Progenitor cell of endocrine pancreas (in vitro differentiated cells): Measurements from ENCODE around the gene LAMA2. TPM values are rescaled to one million over a fixed set of nuclear protein-coding genes. Genes with fewer than 3 reads are reported as not detected.

Source experiments
- DNase-seq: peaks from one replicate; pipeline ENCODE4 v3.0.0; 2021; ENCODE audit warnings: low spot score; ENCODE audit not compliant: unreplicated experiment
- H3K27ac Mint-ChIP-seq: 2 replicates; pipeline ENCODE4 v1.8.0; 2021; ENCODE audit warnings: mild to moderate bottlenecking, moderate library complexity, mixed read lengths
- H3K27me3 Mint-ChIP-seq: 2 replicates; pipeline ENCODE4 v1.8.0; 2021; ENCODE audit warnings: mixed read lengths
- H3K36me3 Mint-ChIP-seq: 2 replicates; pipeline ENCODE4 v1.8.0; 2022; ENCODE audit warnings: mixed read lengths; ENCODE audit not compliant: insufficient read depth
- H3K4me1 Mint-ChIP-seq: 2 replicates; pipeline ENCODE4 v1.8.0; 2021; ENCODE audit warnings: low read depth, mixed read lengths
- H3K4me3 Mint-ChIP-seq: 2 replicates; pipeline ENCODE4 v1.8.0; 2021; ENCODE audit warnings: low read depth, mild to moderate bottlenecking, moderate library complexity, mixed read lengths
- H3K9me3 Mint-ChIP-seq: 2 replicates; pipeline ENCODE4 v1.8.0; 2021; ENCODE audit warnings: low read depth, mixed read lengths
- CTCF ChIP-seq: fragments of 200-600 bp; sonication (generic); IDR thresholded peaks from one replicate; pipeline ENCODE4 v1.5.0; 2021; ENCODE audit warnings: antibody characterized with exemption, mild to moderate bottlenecking; ENCODE audit not compliant: unreplicated experiment
- total RNA-seq: library from RNA; stranded (reverse); gene quantifications from 2 replicates; pipeline ENCODE4 v1.2.1, GENCODE V29; 2021

LAMA2 gene
- total RNA-seq, 1 donor from 2014 or later: 0.22 TPM

- Mint-ChIP-seq H3K27ac (no peak overlapping the region), H3K36me3 (no peaks in the 10 kb centered on the region), H3K27me3 (no peaks in the 10 kb centered on the region), H3K4me1 (no peaks in the 10 kb centered on the region), H3K9me3 (no peaks in the 10 kb centered on the region), H3K4me3 (no peak overlapping the region)
- no peak for TF ChIP-seq CTCF
- DNase-seq: no peak
These were observed 222.9 kb downstream of the LAMA2 start for GRCh38 chr6:129105793-129106192.

DNA sequence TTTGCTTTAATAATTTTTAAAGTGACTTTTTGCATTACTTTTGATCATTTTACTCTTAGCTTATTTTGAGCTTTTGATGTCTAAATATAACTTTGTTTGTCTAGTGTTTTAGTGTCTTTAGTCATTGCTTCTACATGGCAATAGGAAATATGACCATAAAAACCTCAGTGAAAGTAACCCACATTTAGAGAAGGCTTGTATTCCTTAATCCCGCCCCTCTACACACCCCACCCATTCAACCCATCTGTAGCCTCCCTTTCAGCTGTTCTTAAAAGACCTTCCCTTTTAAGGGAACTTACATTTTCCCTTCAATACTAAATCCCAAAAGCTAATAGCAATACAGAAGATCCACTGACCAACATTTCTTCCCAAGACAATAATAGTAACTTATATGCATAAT lies 225.4 kb downstream of the LAMA2 start:
- Mint-ChIP-seq H3K27ac (no peak overlapping the region), H3K27me3 (no peaks in the 10 kb centered on the region), H3K36me3 (no peaks in the 10 kb centered on the region), H3K4me3 (no peak overlapping the region), H3K9me3 (no peaks in the 10 kb centered on the region), H3K4me1 (peaks cover 5% of the 10 kb centered on the region)
- no peak for TF ChIP-seq CTCF
- DNase-seq: no peak

DNA sequence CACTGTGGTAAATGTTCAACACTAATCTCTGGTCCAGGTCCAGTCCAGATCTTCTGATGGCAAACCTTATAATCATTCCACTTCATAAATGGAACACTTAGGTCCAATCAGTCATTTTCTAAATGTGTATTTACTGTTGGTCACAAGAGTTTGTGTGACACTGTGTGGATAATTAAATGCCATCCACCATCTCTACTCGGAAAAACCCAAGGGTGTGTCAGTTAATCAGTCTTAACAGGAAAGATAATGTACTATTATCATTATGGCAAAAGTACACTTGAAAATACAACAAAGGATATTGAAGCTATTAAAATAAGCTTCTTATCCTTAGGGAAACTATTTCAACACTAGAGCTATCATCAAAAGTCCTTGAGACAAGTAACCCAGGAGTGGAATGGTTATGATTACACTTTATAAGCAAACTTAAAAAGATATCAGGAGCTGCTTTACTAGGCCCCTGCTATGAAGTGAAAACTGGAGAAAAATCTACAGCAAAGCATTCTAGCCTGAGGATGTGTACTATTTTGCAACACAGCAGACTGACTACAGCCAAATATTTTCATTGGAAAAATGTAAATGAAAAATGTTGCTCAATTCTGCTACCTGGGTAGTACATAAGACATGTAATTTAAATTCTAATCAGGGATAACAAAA lies 227.9 kb downstream of the LAMA2 start:
- no peak overlapping the region for H3K27ac Mint-ChIP-seq
- no peaks in the 10 kb centered on the region for H3K9me3 Mint-ChIP-seq
- DNase-seq: no peak
- H3K36me3 Mint-ChIP-seq: no peaks in the 10 kb centered on the region
- TF ChIP-seq CTCF: no peak
- H3K27me3 Mint-ChIP-seq: no peaks in the 10 kb centered on the region
- peaks cover 5% of the 10 kb centered on the region for H3K4me1 Mint-ChIP-seq
- no peak overlapping the region for H3K4me3 Mint-ChIP-seq

DNA sequence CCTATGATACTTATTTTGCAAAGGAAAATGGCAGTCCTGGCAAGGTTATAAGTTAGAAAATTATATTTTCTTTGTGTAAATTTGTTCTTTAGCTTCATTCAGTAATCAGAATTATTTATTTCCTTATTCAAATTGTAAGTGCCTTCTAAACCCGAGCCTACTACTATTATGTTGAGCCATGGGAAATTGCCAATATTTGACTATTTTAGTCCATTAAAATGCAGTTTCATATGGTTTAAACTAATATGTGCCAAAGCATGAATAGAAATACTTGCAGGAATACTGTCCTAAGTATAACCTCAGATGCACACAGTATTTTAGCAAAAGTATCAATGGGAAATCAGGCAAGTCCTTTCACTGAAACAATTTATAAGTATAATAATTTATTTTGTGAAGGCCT lies 228.4 kb downstream of the LAMA2 start:
- DNase-seq: no peak
- Mint-ChIP-seq H3K27me3 (no peaks in the 10 kb centered on the region), H3K4me1 (peaks cover 5% of the 10 kb centered on the region), H3K27ac (no peak overlapping the region), H3K9me3 (no peaks in the 10 kb centered on the region), H3K4me3 (no peak overlapping the region), H3K36me3 (no peaks in the 10 kb centered on the region)
- no peak for TF ChIP-seq CTCF

GRCh38 chr6:129111853-129112252 lies 228.9 kb downstream of the LAMA2 start:
- Mint-ChIP-seq H3K9me3 (no peaks in the 10 kb centered on the region), H3K4me3 (no peak overlapping the region), H3K4me1 (peaks cover 5% of the 10 kb centered on the region), H3K36me3 (no peaks in the 10 kb centered on the region), H3K27ac (no peak overlapping the region), H3K27me3 (no peaks in the 10 kb centered on the region)
- TF ChIP-seq CTCF: no peak
- no peak for DNase-seq
